ENCODE measurements around the gene OR11H1.
"Not testable (repeated sequence)": the region's sequence is repeated elsewhere in the genome, so short reads cannot be mapped to it uniquely, and the experiment has no call there.

The OR11H1 gene, protein sequence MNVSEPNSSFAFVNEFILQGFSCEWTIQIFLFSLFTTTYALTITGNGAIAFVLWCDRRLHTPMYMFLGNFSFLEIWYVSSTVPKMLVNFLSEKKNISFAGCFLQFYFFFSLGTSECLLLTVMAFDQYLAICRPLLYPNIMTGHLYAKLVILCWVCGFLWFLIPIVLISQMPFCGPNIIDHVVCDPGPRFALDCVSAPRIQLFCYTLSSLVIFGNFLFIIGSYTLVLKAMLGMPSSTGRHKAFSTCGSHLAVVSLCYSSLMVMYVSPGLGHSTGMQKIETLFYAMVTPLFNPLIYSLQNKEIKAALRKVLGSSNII

DNA sequence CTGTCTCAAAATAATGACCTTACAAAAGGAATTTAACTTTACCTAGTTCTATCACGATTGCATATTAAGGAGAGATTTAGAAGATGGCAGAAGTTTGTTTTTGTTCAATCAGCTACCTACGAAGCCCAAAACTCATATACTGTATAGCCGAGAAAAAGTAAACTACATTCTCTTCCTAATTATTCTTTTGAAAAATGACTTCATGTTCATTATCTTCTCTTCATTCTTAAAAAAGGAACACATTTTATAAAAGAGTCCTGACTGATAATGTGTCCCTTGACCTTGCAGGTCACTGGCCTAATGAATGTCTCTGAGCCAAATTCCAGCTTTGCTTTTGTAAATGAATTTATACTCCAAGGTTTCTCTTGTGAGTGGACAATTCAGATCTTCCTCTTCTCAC is at the start of gene OR11H1:
TSS of gene OR11H1 (plus strand) at position 301 of the 400 bp plus-strand sequence. CDS start at position 301, 0 bp downstream.
- not testable (repeated sequence) for DNase-seq (ENCODE audit: low read depth in 2 of 2)

DNA sequence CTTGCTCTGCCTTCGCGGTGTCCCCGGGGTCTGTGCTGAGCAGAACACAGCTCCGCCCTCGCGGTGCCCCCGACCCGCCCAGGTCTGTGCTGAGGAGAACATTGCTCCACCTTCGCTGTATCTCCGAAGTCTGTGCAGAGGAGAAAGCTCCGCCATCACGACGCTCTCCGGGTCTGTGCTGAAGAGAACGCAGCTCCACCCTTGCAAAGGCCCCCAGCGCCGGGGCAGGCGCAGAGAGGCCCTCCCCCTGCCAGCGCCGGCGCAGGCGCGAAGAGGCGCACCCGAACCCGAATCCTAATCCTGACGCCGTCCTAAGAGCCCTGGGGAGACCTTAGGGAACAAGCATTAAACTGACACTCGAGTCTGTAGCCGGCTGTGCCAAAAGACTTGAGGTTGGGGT is 18.0 kb upstream of the OR11H1 start:
- not testable (repeated sequence) for DNase-seq (ENCODE audit: low read depth in 2 of 2)

DNA sequence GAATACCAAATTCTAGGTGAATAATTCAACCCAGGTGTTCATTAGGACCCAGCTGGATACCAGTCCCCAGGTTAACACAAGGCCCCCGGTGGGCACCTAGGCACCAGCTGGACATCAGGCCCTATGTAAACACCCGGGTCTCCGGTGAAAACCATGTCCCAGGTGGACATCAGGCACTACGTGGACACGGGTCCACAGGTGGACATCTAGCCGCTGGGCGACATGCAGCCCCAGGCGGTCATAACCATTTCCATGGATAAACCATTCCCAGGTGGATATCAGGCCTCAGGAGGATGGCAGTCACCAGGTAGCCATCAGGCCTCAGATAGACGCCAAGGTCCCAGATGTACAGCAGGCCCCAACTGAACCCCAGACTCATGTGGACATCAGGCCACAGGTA is 12.1 kb upstream of the OR11H1 start:
- not testable (repeated sequence) for DNase-seq (ENCODE audit: low read depth in 2 of 2)

DNA sequence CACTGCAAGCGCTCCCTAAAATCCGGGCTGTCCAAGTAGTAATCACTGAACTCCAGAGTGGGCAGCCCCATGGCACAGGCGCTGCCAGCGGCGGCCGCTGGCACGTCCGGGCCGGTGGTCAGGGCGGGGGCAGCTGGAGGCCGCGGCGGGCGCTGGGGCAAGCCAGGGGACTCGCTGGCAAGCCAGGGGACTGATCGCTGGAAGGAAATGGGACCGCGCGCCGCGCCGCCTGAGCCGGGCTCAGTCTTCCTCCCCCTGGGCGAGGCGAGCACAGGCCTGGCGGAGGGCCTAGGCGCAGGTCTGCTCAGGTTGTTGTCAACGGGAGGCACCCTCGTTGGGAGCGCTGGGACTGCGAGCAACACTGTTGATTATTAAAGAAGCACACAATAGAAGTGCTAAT is 25.8 kb downstream of the OR11H1 start:
- not testable (repeated sequence) for DNase-seq (ENCODE audit: low read depth in 2 of 2)

DNA sequence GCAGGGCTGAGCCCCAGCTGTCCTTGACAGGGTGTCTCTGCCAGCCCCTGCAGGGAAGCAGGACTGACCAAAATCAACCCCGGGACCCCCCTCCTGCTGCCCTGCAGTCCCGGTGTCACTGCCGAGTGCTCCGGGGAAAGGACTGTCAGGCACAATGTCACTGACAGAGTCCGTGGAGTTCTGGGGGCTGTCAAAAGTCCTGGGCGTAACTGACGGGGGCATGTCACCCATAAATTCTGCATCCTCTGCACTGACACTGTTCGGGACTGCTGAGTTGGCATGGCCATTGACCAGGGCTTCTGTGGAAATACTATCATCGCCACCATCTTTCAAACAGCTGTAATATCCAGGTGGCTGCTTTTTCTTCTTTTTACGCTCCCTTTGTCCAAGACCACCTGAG is 35.5 kb downstream of the OR11H1 start:
- not testable (repeated sequence) for DNase-seq (ENCODE audit: low read depth in 2 of 2)

DNA sequence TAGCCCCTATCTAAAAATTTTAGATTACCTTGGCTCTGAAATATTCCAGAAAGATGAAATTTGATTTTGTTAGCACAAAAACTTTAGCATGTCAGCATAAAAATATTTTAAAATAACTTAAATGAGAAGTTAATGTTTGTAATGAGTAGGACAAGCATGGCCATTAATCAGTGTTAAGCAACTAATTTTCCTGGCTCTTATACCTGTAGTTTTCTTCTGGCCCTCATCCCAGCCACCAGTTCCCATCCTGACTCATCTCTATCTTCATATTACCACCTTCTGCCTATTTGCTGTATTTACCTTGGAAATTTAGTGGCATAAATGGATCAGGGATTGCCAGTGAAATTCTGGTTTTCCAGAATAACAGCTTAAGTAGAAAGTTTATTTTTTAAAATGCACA is 37.1 kb downstream of the OR11H1 start:
- not testable (repeated sequence) for DNase-seq (ENCODE audit: low read depth in 2 of 2)
